HG02943 (cell line): Measurements from ENCODE around the gene FILIP1L.

Experiments
- ATAC-seq: cut with Tn5 transposase; IDR thresholded peaks from one replicate; pipeline ENCODE4 v1.9.1; 2021; ENCODE audit warnings: mild to moderate bottlenecking, low read depth, moderate library complexity; ENCODE audit not compliant: unreplicated experiment

FILIP1L gene

GRCh38 chr3:100125161-100125938, 11.0 kb upstream of the FILIP1L start:
- no peak for ATAC-seq

- ATAC-seq = no peak
Observed at GRCh38 chr3:100124201-100124761, 10.0 kb upstream of the FILIP1L start.

GRCh38 chr3:100123112-100123511, 8.8 kb upstream of the FILIP1L start:
- ATAC-seq = no peak

- no peak for ATAC-seq
Observed at GRCh38 chr3:100122321-100122720, 8.0 kb upstream of the FILIP1L start.

GRCh38 chr3:100120693-100121092, 6.4 kb upstream of the FILIP1L start:
- no peak for ATAC-seq

GRCh38 chr3:100120012-100120411, 5.7 kb upstream of the FILIP1L start:
- no peak for ATAC-seq

- ATAC-seq = no peak
Observed at GRCh38 chr3:100117093-100117492, 2.8 kb upstream of the FILIP1L start.

GRCh38 chr3:100113723-100114412, 433 bp downstream of the FILIP1L start:
- no peak for ATAC-seq

GRCh38 chr3:100111728-100112127, 2.6 kb downstream of the FILIP1L start:
- ATAC-seq = no peak

GRCh38 chr3:100110162-100110561, 4.1 kb downstream of the FILIP1L start:
- no peak for ATAC-seq

GRCh38 chr3:100108464-100109079, 5.7 kb downstream of the FILIP1L start:
- ATAC-seq = no peak

GRCh38 chr3:100107221-100107814, 7.0 kb downstream of the FILIP1L start:
- no peak for ATAC-seq

- ATAC-seq = no peak
Observed at GRCh38 chr3:100106531-100107141, 7.7 kb downstream of the FILIP1L start.

- no peak for ATAC-seq
Observed at GRCh38 chr3:100106094-100106493, 8.2 kb downstream of the FILIP1L start.

GRCh38 chr3:100105501-100105900, 8.8 kb downstream of the FILIP1L start:
- ATAC-seq = peak; percentile 31

GRCh38 chr3:100104817-100105413, 9.4 kb downstream of the FILIP1L start:
- no peak for ATAC-seq

- peak; percentile 47 for ATAC-seq
Observed at GRCh38 chr3:100104442-100104798, 9.9 kb downstream of the FILIP1L start.

- peak; percentile 85 for ATAC-seq
Observed at GRCh38 chr3:100103558-100104441, 10.5 kb downstream of the FILIP1L start.

GRCh38 chr3:100102757-100103156, 11.5 kb downstream of the FILIP1L start:
- ATAC-seq = no peak
